GM21786 (cell line): ENCODE results near the gene KIAA1586.

ENCODE experiments used
- ATAC-seq: cut with Tn5 transposase; IDR thresholded peaks from one replicate; pipeline ENCODE4 v1.9.1; 2021; ENCODE audit not compliant: unreplicated experiment

Gene KIAA1586

DNA sequence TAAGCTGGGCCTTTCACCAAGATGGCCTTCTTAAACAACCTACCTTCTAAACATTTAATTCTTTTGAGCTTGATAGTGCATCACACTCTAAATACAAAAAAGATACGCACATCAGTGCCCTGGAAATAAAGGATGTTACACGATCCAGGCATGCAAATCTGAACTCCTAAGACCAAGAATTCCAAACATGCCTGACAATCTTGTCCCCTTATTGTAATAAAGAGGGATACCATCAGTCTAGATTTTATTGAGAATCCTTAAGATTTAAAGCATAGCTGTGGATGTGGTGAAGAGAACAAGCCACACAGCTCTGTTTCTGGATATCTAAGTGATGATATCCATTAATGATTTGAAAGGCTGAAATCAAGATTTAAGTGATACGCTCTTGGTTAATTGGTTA, 56.5 kb downstream of the KIAA1586 start:
- no peak for ATAC-seq

DNA sequence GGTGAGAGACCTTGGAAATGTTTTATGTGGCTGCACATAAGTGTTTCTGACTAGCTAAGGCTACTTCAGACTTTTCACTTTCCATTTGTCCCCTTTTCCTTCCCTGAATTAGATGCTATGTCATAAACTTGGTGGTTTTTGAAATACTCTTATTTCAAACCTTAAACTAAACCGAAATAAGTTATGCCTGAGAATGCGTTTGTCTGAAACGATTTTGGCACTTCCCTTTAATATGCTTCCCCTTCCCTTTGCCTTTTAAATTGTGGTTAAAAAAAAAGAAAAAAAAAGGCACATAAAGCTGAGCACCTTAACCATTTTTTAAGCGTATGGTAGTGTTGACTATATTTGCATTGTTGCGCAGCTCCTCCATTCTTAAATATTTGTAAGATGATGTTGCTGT, 57.8 kb downstream of the KIAA1586 start:
- ATAC-seq = no peak
